Stimulated activated naive CD8-positive, alpha-beta T cell treated with anti-CD3 and anti-CD28 coated beads, Interleukin-15, Interleukin-2, amounts not matched to agents 100 U/mL and 50 U/mL, for 24 hours (primary cell): ENCODE data around the gene RIT1.
A peak's percentile ranks its signal among the peaks of the same experiment; 100 is the strongest.
"Not testable (repeated sequence)": the region's sequence is repeated elsewhere in the genome, so short reads cannot be mapped to it uniquely, and the experiment has no call there.

Source experiments
- ATAC-seq: fragments of 150-1000 bp; cut with Tn5 transposase; one replicate; pipeline ENCODE4 v1.10.0; 2021
- DNase-seq: peaks from one replicate; pipeline ENCODE4 v3.0.0; 2021

Gene RIT1

DNA sequence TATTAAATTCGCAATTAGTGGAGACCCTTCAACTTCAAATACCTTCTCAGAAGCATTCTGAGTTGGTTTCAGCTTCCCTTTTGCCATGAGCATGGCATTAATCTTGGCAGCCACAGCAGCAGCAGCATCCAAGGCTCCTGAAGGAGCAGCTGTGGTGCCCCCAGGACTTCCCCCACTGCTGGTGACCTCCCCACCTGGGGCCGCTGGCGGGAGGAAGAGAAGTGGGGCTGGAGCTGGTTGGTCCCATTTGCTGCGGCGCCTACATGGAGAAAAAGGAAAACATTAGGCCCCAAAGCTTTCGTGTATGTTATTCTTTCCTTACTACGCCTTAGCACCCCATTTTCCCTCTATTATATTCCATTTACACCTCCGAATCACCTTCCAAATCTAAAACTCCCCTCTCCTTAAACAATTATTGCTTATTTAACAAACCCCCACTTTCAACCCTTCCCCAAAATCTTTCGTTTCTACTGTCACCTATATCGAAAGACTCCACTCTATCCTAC is 22.5 kb upstream of the RIT1 start:
- DNase-seq: peak; percentile 40
- no peak for ATAC-seq

DNA sequence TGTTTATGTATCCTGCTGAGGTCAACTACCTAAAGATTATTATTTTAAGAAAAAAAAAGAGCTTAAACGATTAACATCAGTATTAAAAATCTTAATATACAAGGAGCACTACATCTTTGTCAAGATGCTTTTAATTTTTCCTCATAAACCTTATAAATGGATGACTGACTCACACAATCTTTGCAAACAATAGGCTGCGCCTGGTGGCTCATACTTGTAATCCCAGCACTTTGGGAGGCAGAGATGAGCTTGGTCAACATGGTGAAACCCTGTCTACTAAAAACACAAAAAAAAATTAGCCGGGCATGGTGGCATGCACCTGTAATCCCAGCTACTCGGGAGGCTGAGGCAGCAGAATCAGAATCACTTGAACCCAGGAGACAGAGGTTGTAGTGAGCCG is 21.3 kb upstream of the RIT1 start:
- DNase-seq (no peak), ATAC-seq (no peak)

GRCh38 chr1:155932081-155932480 is 20.9 kb upstream of the RIT1 start:
- DNase-seq: no peak

DNA sequence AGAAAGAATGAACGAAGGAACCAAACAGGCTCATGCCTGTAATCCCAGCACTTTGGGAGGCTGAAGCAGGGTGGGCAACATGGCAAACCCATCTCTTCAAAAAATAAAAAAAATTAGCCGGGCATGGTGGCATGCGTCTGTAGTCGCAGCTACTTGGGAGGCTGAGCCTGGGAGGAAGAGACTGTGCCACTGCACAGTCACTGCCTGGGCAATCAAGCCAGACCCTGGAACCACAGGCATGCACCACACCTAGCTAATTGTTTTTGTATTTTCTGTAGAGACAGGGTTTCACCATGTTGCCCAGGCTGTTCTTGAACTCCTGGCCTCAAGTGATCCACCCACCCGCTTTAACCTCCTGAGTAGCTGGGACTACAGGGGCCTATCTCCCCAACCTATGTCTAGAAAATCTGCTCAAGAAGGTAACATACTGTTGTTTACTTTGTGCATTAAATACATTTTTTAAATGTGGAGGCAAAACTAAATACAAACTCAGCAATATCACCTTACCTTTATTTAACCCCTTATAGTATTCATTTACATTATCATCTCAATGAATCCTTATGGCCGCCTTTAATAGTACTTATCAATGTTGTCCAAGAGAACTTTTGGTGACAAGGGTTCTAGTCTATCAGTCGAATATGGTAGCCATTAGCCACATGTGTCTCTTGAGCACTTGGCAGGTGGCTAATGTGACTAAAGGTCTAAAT is 20.3 kb upstream of the RIT1 start:
- ATAC-seq (no peak), DNase-seq (no peak)

More at GRCh38 chr1:155932081-155932480, 20.9 kb upstream of the RIT1 start:
- ATAC-seq: no peak

GRCh38 chr1:155930725-155931124 is 19.6 kb upstream of the RIT1 start:
- ATAC-seq, DNase-seq: not testable (repeated sequence)

GRCh38 chr1:155929057-155929456 is 17.9 kb upstream of the RIT1 start:
- DNase-seq: no peak
- ATAC-seq: no peak

DNA sequence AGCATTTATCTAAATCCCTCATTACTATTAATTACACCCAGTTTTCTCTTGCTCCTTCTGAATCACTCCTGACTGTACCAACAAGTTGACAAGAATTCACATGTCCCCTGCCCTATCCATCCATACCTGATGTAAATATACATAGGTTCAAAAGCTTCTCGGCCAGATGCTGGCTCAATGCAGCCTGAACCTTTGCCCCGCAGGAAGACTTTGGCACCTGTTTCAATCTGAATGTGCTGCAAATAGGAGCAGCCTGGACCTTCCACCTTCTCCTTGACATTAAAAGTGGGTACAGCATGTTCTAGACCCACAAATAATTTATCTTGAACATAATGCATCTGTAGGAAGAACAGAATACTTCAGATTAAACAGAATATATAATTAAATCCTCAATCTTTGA is 14.4 kb upstream of the RIT1 start:
- DNase-seq: no peak
- ATAC-seq: no peak

DNA sequence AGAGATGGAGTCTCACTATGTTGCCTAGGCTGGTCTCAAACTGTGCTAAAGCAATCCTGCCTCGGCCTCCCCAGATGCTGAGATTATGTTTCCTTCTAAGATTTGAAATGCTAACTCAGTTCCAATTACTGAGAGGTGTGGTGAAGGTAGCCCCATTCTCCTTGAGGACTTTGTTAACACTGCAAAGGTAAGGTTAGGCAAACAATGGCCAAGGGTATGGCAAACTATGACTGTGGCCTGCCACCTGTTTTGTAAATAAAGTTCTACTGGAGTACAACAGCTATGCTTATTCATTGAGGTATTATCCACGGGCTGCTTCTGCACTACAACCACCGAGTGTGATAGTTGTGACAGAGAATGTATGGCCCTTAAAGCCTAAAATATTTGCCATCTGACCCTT is 9.6 kb upstream of the RIT1 start:
- DNase-seq (no peak), ATAC-seq (no peak)

DNA sequence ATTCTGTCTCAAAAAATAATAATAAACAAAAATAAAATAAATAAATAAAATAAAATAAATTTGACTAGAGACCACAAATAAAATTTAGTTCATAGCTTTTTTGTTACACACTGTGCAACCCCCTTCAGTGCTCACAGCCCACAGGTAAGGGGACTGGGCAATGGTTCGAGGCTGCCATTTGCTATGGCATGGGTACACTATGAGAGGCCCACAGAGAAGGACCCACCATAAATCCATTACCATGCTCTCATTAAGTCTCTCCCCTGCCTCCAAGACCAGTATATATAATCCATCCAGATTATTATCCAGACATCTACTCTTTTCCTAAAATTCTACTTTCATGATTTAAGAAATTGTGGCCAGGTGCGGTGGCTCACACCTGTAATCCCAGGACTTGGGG is 8.7 kb upstream of the RIT1 start:
- ATAC-seq: no peak
- DNase-seq: no peak

DNA sequence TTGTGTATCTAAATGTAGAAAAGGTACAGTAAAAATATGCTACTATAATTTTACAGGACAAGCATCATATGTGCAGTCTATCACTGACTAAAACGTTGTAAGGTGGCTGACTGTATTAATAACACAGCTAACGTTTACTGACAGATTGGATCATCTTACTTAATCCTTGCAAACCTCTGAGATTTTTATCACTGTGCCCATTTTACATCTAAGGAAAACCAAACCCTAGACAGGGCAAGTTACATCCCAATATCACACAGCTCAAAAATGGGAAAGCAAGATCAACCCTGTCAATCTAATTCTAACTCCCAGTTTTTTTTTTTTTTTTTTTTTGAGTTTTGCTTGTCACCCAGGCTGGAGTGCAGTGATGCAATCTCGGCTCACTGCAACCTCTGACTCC is 7.5 kb upstream of the RIT1 start:
- DNase-seq (no peak), ATAC-seq (no peak)

DNA sequence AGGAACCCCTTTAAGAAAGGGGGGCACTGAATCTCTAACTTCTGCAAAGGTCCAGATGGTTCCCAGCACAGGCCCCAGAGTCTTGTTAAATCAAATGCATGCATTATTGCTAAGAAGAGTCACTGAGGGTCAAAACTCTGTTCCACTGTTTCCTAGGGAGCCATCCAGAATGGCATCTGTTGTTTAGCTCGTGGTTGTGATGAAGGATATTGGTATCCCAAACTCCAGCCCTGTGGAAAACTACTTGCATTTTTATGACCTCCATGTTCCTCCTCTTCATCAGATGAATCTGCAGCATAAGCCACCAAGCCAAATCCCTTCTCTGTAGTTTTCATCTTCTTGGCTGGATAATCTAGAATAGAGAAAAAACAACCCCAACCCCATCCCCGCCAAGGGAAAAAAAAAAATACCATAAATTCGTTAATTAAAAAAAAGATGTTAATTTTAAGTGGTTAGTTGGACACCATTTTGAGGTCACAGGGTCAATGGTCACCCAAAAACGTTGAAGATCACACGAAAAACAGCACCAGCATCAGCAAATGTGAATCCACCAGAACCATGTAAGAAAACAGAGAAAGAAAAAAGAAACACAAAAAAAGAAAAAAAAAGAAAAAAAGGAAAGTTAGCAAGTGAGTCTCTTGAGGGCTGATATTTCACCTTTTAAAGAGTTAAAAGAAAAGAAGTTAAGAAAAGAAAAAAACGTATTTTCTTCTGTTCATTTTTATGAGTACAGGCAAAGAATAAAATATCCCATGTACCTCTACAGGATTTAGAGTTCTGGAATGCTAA is 3.0 kb upstream of the RIT1 start:
- DNase-seq (no peak), ATAC-seq (no peak)

DNA sequence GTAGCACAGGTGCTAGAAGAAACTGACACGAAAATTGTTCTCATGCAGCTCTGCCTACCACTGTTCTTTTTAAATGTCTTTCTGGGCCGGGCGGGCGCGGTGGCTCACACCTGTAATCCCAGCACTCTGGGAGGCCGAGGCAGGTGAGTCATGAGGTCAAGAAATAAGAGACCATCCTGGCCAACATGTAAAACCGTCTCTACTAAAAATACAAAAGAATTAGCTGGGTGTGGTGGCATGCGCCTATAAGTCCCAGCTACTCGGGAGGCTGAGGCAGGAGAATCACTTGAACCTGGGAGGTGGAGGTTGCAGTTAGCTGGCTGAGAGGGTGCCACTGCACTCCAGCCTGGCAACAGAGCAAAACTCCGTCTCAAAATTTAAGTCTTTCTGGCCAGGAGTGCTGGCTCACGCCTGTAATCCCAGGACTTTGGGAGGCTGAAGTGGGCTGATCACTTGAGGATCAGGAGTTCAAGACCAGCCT is 947 bp upstream of the RIT1 start:
- no peak for DNase-seq
- no peak for ATAC-seq

GRCh38 chr1:155910621-155911121 is 478 bp downstream of the RIT1 start:
- ATAC-seq (peak; percentile 29), DNase-seq (peak; percentile 24)

DNA sequence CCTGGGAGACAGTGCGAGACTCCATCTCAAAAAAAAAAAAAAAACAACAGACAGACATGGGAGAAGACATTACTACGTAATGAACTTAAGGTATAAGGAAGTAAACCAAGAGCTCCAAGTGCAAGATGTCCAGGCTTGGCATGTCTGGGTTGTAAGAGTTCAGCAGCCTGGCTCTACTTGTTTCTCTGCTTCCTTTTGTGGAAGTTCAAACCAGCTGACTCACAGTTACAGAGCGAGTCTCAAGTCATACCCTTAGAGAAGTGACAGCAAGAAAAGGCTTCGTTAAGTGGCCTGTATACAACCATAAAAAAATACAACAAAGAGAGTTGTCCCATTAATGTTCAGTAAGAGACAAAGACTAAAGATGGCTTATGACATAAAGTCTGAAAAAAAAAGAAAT is 1.3 kb downstream of the RIT1 start:
- no peak for DNase-seq
- no peak for ATAC-seq

DNA sequence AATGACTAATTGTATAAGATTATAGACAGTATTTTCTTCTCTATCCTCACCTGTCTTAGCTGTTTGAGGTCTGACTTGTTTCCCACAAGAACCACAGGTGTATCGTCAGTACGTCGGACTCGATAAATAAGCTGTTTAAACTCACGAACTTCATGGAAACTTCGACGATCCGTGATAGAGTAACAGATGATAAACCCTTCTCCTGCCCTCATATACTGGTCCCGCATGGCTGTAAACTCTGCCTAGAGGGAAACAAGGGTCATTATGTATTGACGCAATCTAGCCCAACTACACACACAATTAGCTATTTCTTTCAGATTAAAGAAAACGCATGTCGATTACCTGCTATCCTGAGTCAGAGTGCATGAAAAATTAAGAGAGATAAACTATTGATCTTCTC is 6.9 kb downstream of the RIT1 start:
- no peak for ATAC-seq
- no peak for DNase-seq

GRCh38 chr1:155900161-155900560 is 11.0 kb downstream of the RIT1 start:
- DNase-seq (no peak), ATAC-seq (no peak)

DNA sequence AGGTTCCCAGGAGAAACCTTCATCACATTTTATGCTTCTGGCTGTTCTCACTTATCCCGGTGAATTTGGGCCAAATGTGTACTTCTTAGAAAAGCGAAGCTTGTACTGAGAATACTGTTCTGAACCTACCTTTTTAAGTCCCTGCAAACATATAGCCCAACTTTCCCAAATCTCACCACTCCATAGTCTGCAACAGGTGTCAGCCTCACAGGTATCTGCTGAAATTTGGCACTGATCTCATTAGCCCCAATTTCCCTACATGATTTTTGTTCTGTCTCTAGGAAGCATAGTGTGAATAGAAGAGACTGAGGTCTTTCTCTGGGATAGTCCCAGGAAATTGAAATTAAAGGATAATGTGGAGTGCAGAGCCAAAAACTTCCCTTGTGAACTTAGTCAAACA is 11.5 kb downstream of the RIT1 start:
- no peak for ATAC-seq
- no peak for DNase-seq

GRCh38 chr1:155898888-155899287 is 12.3 kb downstream of the RIT1 start:
- ATAC-seq (no peak), DNase-seq (no peak)

DNA sequence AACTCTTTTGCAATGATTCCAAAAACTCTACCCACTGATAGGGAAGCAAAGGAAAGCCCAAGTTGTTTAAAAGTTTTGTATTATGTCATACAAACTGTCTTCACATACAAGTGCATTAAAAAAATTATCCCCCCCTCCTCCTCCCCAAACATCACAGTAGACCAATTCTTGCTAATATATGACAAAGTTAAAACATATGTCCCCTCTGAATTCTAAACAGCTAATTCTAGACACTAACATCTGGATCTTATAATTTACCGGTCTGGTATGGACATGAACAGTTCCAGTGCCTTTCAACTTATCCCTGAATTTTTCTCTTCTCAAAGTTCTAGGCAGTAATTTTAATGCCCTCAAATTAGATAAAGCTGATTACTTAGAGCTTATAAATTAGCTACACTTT is 13.4 kb downstream of the RIT1 start:
- ATAC-seq (no peak), DNase-seq (no peak)

DNA sequence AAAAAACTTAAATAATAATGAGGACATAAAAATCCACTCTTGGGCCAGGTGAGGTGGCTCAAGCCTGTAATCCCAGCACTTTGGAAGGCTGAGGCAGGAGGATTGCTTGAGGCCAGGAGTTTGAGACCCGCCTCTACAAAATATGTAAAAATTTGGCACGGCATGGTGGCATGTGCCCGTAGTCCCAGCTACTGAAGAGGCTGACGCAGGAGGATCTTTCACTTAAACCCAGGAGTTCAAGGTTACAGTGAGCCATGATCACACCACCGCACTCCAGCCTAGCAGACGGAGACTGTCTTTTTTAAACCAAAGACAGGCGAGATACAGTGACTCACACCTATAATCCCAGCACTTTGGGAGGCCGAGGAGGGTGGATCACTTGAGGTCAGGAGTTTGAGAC is 14.7 kb downstream of the RIT1 start:
- not testable (repeated sequence) for ATAC-seq, DNase-seq

DNA sequence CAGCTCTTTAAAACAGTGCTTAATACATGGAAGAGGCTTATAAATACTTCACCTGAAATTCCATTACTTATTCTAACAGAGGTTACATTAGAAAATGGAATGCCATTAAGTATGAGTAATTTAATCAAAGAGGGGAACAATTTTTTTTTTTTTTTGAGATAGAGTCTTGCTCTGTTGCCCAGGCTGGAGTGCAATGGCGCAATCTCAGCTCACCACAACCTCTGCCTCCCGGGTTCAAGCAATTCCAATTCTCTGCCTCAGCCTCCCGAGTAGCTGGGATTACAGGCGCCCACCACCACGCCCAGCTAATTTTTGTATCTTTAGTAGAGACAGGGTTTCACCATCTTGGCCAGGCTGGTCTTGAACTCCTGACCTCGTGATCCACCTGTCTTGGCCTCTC is 15.5 kb downstream of the RIT1 start:
- not testable (repeated sequence) for DNase-seq, ATAC-seq

- peak; percentile 78 for ATAC-seq
Measured at GRCh38 chr1:155893389-155894142, 17.6 kb downstream of the RIT1 start.

More at GRCh38 chr1:155893389-155894142, 17.6 kb downstream of the RIT1 start:
- no peak for DNase-seq
